MM.1S (cell line): Measurements from ENCODE around the gene AMPD2.

Experiments
- DNase-seq: peaks from one replicate; pipeline ENCODE4 v3.0.0-alpha.2; 2015
- H2AFZ ChIP-seq: fragments of 300-600 bp; sonication (generic); 2 replicates; pipeline ENCODE4 v1.6.0; 2016; ENCODE audit warnings: antibody characterized with exemption, low read length
- H3F3A ChIP-seq: fragments of 300-600 bp; sonication (generic); 2 replicates; pipeline ENCODE4 v1.6.1; 2016; ENCODE audit warnings: mild to moderate bottlenecking, antibody characterized with exemption, low read length, moderate library complexity, mixed read lengths; ENCODE audit not compliant: insufficient read depth
- H3K27ac ChIP-seq: fragments of 300-600 bp; sonication (generic); 2 replicates; pipeline ENCODE4 v1.5.1; 2016; ENCODE audit warnings: mild to moderate bottlenecking, low read length
- H3K27me3 ChIP-seq: fragments of 300-600 bp; sonication (generic); replicated peaks from 2 replicates; pipeline ENCODE4 v1.6.0; 2016; ENCODE audit warnings: low read length; ENCODE audit not compliant: insufficient read depth
- H3K36me3 ChIP-seq: fragments of 300-600 bp; sonication (generic); replicated peaks from 2 replicates; pipeline ENCODE4 v1.6.1; 2016; ENCODE audit warnings: mild to moderate bottlenecking, low read length, mixed read lengths; ENCODE audit not compliant: insufficient read depth
- H3K4me1 ChIP-seq: fragments of 300-600 bp; sonication (generic); 2 replicates; pipeline ENCODE4 v1.6.1; 2016; ENCODE audit warnings: low read length, mixed read lengths
- H3K4me2 ChIP-seq: fragments of 300-600 bp; sonication (generic); 2 replicates; pipeline ENCODE4 v1.6.0; 2016; ENCODE audit warnings: low read depth, low read length
- H3K4me3 ChIP-seq: fragments of 300-600 bp; sonication (generic); 2 replicates; pipeline ENCODE4 v1.5.1; 2016; ENCODE audit warnings: low read length, mixed read lengths
- H3K79me2 ChIP-seq: fragments of 300-600 bp; sonication (generic); 2 replicates; pipeline ENCODE4 v1.6.1; 2016; ENCODE audit warnings: mixed run types, low read length, mixed read lengths
- H3K9ac ChIP-seq: fragments of 300-600 bp; sonication (generic); 2 replicates; pipeline ENCODE4 v1.6.1; 2016; ENCODE audit warnings: low read length, mixed read lengths
- H3K9me2 ChIP-seq: fragments of 300-600 bp; sonication (generic); replicated peaks from 2 replicates; pipeline ENCODE4 v1.6.1; 2016; ENCODE audit warnings: mild to moderate bottlenecking, low read length, mixed read lengths; ENCODE audit not compliant: insufficient read depth
- H3K9me3 ChIP-seq: fragments of 300-600 bp; sonication (generic); replicated peaks from 2 replicates; pipeline ENCODE4 v1.6.1; 2016; ENCODE audit warnings: mild to moderate bottlenecking, low read length, mixed read lengths; ENCODE audit not compliant: insufficient read depth
- H4K20me1 ChIP-seq: fragments of 300-600 bp; sonication (generic); 2 replicates; pipeline ENCODE4 v1.6.1; 2016; ENCODE audit warnings: mild to moderate bottlenecking, low read length, moderate library complexity, mixed read lengths; ENCODE audit not compliant: insufficient read depth
- EZH2 ChIP-seq: fragments of 300-600 bp; sonication (generic); optimal IDR thresholded peaks from 2 replicates; pipeline ENCODE3; 2017; ENCODE audit warnings: low read depth, mild to moderate bottlenecking, antibody characterized with exemption, low read length, mixed read lengths
- EZH2phosphoT487 ChIP-seq: fragments of 300-600 bp; sonication (generic); IDR thresholded peaks from 2 replicates; pipeline ENCODE4 v1.6.1; 2018; ENCODE audit warnings: antibody characterized with exemption, low read length
- TF ChIP-seq, protein P1 (sequence below): fragments of 300-600 bp; sonication (generic); IDR thresholded peaks from 2 replicates; pipeline ENCODE4 v1.5.1; 2016; ENCODE audit warnings: antibody characterized with exemption, low read length, mixed read lengths

The AMPD2 gene

DNA sequence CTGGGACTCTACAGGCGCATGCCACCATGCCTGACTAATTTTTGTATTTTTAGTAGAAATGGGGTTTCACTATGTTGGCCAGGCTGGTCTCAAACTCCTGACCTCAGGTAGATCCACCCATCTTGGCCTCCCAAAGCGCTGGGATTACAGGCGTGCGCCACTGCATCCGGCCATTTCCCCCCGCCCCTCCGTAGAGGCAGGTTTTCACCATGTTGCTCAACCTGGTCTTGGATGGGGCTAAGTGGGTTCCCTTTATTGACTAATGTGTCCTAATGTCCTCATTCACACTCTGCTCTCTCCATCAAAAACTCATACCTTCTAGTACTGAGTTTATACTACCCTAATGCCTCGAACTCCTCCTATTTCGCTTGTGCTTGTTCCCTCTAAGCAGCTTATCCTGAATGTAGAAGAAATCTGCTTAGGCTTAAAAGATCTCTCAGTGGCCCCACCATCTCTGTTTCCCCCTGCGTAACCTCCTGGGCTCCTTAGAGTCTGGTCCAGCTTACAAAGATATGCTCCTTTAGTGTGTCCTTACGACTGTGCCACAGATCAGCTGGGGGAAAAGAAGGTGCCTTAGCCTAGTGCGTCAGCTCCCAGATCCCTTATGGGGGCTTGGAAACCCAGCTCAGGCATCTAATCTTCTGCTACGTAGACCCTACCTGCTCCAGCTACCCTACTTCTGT lies 8.2 kb upstream of the AMPD2 start:
- Histone ChIP-seq H3K9ac (no peak overlapping the region), H3K4me3 (no peak overlapping the region), H3K4me1 (no peaks in the 10 kb centered on the region), H3K79me2 (no peaks in the 10 kb centered on the region), H2AFZ (no peak overlapping the region), H3F3A (no peaks in the 10 kb centered on the region), H3K27ac (no peak overlapping the region), H4K20me1 (no peaks in the 10 kb centered on the region), H3K36me3 (no peaks in the 10 kb centered on the region), H3K4me2 (no peak overlapping the region), H3K9me3 (no peaks in the 10 kb centered on the region), H3K9me2 (no peaks in the 10 kb centered on the region), H3K27me3 (no peaks in the 10 kb centered on the region)
- TF ChIP-seq EZH2phosphoT487 (no peak), EZH2 (no peak)
- TF ChIP-seq, protein P1, sequence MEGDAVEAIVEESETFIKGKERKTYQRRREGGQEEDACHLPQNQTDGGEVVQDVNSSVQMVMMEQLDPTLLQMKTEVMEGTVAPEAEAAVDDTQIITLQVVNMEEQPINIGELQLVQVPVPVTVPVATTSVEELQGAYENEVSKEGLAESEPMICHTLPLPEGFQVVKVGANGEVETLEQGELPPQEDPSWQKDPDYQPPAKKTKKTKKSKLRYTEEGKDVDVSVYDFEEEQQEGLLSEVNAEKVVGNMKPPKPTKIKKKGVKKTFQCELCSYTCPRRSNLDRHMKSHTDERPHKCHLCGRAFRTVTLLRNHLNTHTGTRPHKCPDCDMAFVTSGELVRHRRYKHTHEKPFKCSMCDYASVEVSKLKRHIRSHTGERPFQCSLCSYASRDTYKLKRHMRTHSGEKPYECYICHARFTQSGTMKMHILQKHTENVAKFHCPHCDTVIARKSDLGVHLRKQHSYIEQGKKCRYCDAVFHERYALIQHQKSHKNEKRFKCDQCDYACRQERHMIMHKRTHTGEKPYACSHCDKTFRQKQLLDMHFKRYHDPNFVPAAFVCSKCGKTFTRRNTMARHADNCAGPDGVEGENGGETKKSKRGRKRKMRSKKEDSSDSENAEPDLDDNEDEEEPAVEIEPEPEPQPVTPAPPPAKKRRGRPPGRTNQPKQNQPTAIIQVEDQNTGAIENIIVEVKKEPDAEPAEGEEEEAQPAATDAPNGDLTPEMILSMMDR = no peak
- no peak for DNase-seq

DNA sequence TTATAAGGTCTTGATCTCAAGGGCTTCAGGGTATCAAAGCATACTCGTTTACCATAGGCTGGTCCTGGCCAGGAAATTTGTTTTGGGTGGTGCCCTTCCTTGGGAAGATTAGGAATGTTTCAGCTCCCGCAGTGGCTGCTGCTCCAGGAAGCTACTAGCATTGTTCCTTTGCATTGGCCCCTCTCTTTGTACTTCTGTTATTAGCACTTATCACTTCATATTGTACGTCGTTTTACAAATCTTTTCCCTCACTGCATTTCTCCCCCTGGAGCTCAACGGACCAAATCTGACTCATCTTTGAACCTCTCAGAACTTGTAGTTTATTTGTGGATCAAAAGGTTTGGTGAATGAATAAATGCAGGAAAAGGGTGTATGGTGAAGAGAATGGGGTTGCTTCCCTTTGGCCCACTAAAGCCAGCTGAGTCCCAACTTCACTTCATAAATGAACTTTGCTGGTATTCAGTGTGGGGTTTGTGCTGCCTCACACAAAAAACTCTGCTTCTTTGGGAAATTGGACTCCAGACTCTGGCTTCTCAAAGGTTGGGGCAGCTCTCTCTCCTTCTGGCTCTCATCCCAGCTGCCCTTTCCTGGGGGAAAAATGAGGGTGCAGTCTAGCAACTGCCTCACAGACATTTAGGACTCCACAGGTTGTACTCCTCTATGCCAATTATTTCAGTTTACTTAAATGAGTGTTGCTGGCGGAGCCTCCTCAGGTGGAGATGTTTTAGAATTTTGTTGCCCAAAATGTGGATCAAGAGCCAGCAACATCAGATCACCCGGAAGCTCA lies 6.1 kb upstream of the AMPD2 start:
- Histone ChIP-seq H3K79me2 (no peaks in the 10 kb centered on the region), H2AFZ (no peak overlapping the region), H3K4me3 (no peak overlapping the region), H3K9ac (no peak overlapping the region), H3K27me3 (no peaks in the 10 kb centered on the region), H4K20me1 (no peaks in the 10 kb centered on the region), H3K9me3 (no peaks in the 10 kb centered on the region), H3K4me1 (no peaks in the 10 kb centered on the region), H3K4me2 (no peak overlapping the region), H3F3A (no peaks in the 10 kb centered on the region), H3K27ac (no peak overlapping the region), H3K36me3 (no peaks in the 10 kb centered on the region), H3K9me2 (no peaks in the 10 kb centered on the region)
- DNase-seq = no peak
- no peak for TF ChIP-seq EZH2
- TF ChIP-seq EZH2phosphoT487 = no peak
- TF ChIP-seq, protein P1 = no peak

DNA sequence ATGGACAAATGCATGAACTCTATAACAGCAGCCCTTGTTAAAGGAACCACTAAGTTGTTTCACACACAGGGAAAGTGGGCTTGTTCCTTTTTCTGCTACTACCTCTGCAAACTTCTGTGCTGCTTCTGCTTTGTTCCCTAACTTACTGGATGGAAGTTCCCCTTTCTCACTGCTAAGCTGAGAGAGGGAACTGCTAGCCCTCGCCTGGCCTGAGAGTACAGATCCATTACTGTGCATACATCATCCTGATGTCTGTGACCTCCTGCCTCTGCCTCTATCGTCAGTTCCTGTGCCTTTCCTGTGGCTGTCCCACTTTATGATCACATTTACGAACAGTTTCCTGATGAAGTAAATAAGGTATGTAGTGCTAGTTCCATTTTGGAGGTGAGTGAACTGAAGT lies 3.8 kb upstream of the AMPD2 start:
- no peak overlapping the region for H3K4me3 ChIP-seq
- H3F3A ChIP-seq = no peaks in the 10 kb centered on the region
- H3K9ac ChIP-seq = no peak overlapping the region
- no peak for TF ChIP-seq EZH2phosphoT487
- TF ChIP-seq EZH2 = no peak
- TF ChIP-seq, protein P1 = no peak
- DNase-seq = no peak
- H3K9me3 ChIP-seq = no peaks in the 10 kb centered on the region
- H3K79me2 ChIP-seq = peaks cover 9% of the 10 kb centered on the region
- H2AFZ ChIP-seq = no peak overlapping the region
- H4K20me1 ChIP-seq = no peaks in the 10 kb centered on the region
- no peaks in the 10 kb centered on the region for H3K36me3 ChIP-seq
- H3K27me3 ChIP-seq = no peaks in the 10 kb centered on the region
- peaks cover 7% of the 10 kb centered on the region for H3K4me1 ChIP-seq
- no peak overlapping the region for H3K27ac ChIP-seq
- H3K4me2 ChIP-seq = no peak overlapping the region
- H3K9me2 ChIP-seq = no peaks in the 10 kb centered on the region
